ENCODE results near the gene ZSCAN31.

DNA sequence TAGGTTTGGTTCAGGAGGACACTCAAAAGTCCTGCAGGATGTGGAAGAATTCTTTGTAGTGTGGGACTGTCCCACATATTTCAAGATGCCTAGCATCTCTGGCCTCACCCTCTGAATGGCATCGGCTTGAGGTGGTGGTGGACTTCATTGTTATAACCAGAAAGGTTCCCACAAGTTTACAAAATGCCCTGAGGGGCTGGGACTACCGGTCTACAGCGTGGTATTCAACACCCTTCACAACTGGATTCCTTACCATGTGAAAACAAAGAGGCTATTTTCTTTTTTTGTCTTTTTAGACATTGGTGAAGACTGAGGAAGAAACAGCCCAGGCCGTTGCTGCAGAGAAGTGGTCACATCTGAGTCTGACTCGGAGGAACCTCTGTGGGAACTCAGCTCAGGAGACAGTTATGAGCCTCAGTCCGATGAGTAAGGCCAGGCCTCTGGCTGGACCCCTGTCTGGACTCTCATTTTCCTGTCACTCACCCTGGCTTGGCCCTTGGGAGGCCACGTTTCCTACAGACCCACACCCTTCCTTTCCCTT, 39.4 kb downstream of the ZSCAN31 start:
- no peak for TF ChIP-seq POLR2A (IDR thresholded peaks at IDR 0.05; ENCODE audit: low read depth, low read length)
- TF ChIP-seq TAF1 (IDR thresholded peaks at IDR 0.05; ENCODE audit: borderline replicate concordance, low read depth, low read length) = no peak
- no peak for TF ChIP-seq POLR2AphosphoS5 (IDR thresholded peaks at IDR 0.05; ENCODE audit: low read depth, low read length)
